ENCODE measurements around the gene FERMT3. TPM values are rescaled to one million over a fixed set of nuclear protein-coding genes. Genes with fewer than 3 reads are reported as not detected.

FERMT3 gene
- total and polyA plus RNA-seq, 4 donors = 17.4 to 182 (median 84.5) TPM

DNA sequence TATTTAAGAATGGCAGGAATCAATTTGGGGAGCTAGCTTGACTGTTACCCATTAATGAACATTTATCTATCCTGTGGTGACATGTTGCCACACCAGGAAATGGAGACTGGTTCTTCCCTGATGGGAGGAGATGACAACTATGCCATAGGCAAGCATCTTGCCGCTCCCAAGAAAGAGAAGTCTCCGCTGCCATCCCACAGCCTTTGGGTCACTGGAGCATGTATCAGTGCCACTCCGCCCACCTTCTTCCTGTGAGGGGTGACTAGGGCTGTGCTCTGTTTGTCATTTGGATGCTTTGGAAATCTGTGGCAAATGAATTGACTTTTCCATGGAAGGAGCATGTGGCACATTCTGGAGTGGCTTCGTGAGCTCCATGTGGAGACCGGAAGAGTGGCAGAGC lies 14.1 kb upstream of the FERMT3 start:
- Histone ChIP-seq H3K9ac (ENCODE audit: insufficient read depth in 1 of 2, low read length in 2 of 2) (no peak overlapping the region), H3K4me1 (ENCODE audit: control insufficient read depth in 5 of 5, insufficient read depth in 5 of 5, low read length in 5 of 5) (peaks cover 0 to 5% (median 0%) of the 10 kb centered on the region in 5 donors), H3K36me3 (ENCODE audit: control insufficient read depth in 4 of 4, insufficient read depth in 4 of 4, low read length in 4 of 4) (peaks cover 35 to 46% (median 41%) of the 10 kb centered on the region in 4 donors), H3K27ac (ENCODE audit: low read depth in 1 of 2, low read length in 1 of 2) (no peak overlapping the region), H3K4me3 (no peak overlapping the region), H3K9me3 (ENCODE audit: control insufficient read depth in 4 of 4, insufficient read depth in 3 of 4, low read length in 3 of 4) (no peaks in the 10 kb centered on the region), H3K27me3 (ENCODE audit: control insufficient read depth in 3 of 3, insufficient read depth in 3 of 3, low read length in 2 of 3) (no peaks in the 10 kb centered on the region)
- DNase-seq (no peak), ATAC-seq (ENCODE audit: insufficient read depth, low FRiP score) (no peak)
- TF ChIP-seq, protein P1, sequence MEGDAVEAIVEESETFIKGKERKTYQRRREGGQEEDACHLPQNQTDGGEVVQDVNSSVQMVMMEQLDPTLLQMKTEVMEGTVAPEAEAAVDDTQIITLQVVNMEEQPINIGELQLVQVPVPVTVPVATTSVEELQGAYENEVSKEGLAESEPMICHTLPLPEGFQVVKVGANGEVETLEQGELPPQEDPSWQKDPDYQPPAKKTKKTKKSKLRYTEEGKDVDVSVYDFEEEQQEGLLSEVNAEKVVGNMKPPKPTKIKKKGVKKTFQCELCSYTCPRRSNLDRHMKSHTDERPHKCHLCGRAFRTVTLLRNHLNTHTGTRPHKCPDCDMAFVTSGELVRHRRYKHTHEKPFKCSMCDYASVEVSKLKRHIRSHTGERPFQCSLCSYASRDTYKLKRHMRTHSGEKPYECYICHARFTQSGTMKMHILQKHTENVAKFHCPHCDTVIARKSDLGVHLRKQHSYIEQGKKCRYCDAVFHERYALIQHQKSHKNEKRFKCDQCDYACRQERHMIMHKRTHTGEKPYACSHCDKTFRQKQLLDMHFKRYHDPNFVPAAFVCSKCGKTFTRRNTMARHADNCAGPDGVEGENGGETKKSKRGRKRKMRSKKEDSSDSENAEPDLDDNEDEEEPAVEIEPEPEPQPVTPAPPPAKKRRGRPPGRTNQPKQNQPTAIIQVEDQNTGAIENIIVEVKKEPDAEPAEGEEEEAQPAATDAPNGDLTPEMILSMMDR (IDR thresholded peaks at IDR 0.05; ENCODE audit: control extremely low read depth, extremely low read depth) = no peak
- WGBS, 2 donors = 75 to 87% methylated on average over 5 of the region's 5 CpGs

- ATAC-seq (ENCODE audit: insufficient read depth, low FRiP score) = no peak
- peaks cover 47 to 59% (median 57%) of the 10 kb centered on the region in 4 donors for H3K36me3 ChIP-seq (ENCODE audit: control insufficient read depth in 4 of 4, insufficient read depth in 4 of 4, low read length in 4 of 4)
- no peak for DNase-seq
- no peaks in the 10 kb centered on the region for H3K9me3 ChIP-seq (ENCODE audit: control insufficient read depth in 4 of 4, insufficient read depth in 3 of 4, low read length in 3 of 4)
- H3K27me3 ChIP-seq (ENCODE audit: control insufficient read depth in 3 of 3, insufficient read depth in 3 of 3, low read length in 2 of 3) = no peaks in the 10 kb centered on the region
- TF ChIP-seq, protein P1 (IDR thresholded peaks at IDR 0.05; ENCODE audit: control extremely low read depth, extremely low read depth) = no peak
- H3K9ac ChIP-seq (ENCODE audit: insufficient read depth in 1 of 2, low read length in 2 of 2) = no peak overlapping the region
- no peaks in the 10 kb centered on the region for H3K4me1 ChIP-seq (ENCODE audit: control insufficient read depth in 5 of 5, insufficient read depth in 5 of 5, low read length in 5 of 5)
- H3K27ac ChIP-seq (ENCODE audit: low read depth in 1 of 2, low read length in 1 of 2) = no peak overlapping the region
- WGBS, 2 donors = 80 to 89% methylated on average over 9 of the region's 9 CpGs
- H3K4me3 ChIP-seq = no peak overlapping the region
Observed at GRCh38 chr11:64196626-64197025, 9.9 kb upstream of the FERMT3 start.

DNA sequence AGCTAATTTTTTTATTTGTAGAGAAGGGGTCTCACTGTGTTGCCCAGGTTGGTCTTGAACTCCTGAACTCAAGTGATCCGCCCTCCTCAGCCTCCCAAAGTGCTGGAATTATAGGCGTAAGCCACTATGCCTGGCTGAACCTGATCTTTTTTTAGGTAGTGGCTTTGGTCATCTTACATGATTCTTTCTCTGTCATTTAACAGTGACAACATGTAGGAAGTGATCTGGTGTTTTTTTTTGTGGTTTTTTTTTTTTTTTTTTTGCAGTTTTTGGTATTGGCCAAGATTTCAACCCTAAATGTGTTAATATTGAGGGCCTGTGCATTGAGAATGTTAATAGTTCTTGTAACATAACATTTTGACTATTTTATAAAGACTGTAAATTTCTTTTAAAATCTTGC lies 8.0 kb upstream of the FERMT3 start:
- Histone ChIP-seq H3K9ac (ENCODE audit: insufficient read depth in 1 of 2, low read length in 2 of 2) (no peak overlapping the region), H3K27me3 (ENCODE audit: control insufficient read depth in 3 of 3, insufficient read depth in 3 of 3, low read length in 2 of 3) (no peaks in the 10 kb centered on the region), H3K36me3 (ENCODE audit: control insufficient read depth in 4 of 4, insufficient read depth in 4 of 4, low read length in 4 of 4) (peaks cover 52 to 68% (median 64%) of the 10 kb centered on the region in 4 donors), H3K4me1 (ENCODE audit: control insufficient read depth in 5 of 5, insufficient read depth in 5 of 5, low read length in 5 of 5) (no peaks in the 10 kb centered on the region), H3K27ac (ENCODE audit: low read depth in 1 of 2, low read length in 1 of 2) (no peak overlapping the region), H3K4me3 (no peak overlapping the region), H3K9me3 (ENCODE audit: control insufficient read depth in 4 of 4, insufficient read depth in 3 of 4, low read length in 3 of 4) (no peaks in the 10 kb centered on the region)
- DNase-seq (no peak), ATAC-seq (ENCODE audit: insufficient read depth, low FRiP score) (no peak)
- 80 to 89% methylated on average over 2 of the region's 2 CpGs for WGBS, 2 donors
- TF ChIP-seq, protein P1 (IDR thresholded peaks at IDR 0.05; ENCODE audit: control extremely low read depth, extremely low read depth) = no peak

- H3K27ac ChIP-seq (ENCODE audit: low read depth in 1 of 2, low read length in 1 of 2) = no peak overlapping the region
- no peaks in the 10 kb centered on the region for H3K27me3 ChIP-seq (ENCODE audit: control insufficient read depth in 3 of 3, insufficient read depth in 3 of 3, low read length in 2 of 3)
- no peak overlapping the region for H3K4me3 ChIP-seq
- no peaks in the 10 kb centered on the region for H3K9me3 ChIP-seq (ENCODE audit: control insufficient read depth in 4 of 4, insufficient read depth in 3 of 4, low read length in 3 of 4)
- peaks cover 32 to 50% (median 46%) of the 10 kb centered on the region in 4 donors for H3K36me3 ChIP-seq (ENCODE audit: control insufficient read depth in 4 of 4, insufficient read depth in 4 of 4, low read length in 4 of 4)
- no peak for DNase-seq
- TF ChIP-seq, protein P1 (IDR thresholded peaks at IDR 0.05; ENCODE audit: control extremely low read depth, extremely low read depth) = no peak
- peaks cover 0 to 5% (median 0%) of the 10 kb centered on the region in 5 donors for H3K4me1 ChIP-seq (ENCODE audit: control insufficient read depth in 5 of 5, insufficient read depth in 5 of 5, low read length in 5 of 5)
- 82 to 91% methylated on average over 3 of the region's 3 CpGs for WGBS, 2 donors
- no peak overlapping the region for H3K9ac ChIP-seq (ENCODE audit: insufficient read depth in 1 of 2, low read length in 2 of 2)
- ATAC-seq (ENCODE audit: insufficient read depth, low FRiP score) = no peak
Observed at GRCh38 chr11:64201543-64201942, 5.0 kb upstream of the FERMT3 start.

Data from lung (tissue), 12 donors.